Measurements from ENCODE around the gene SETD4.

SETD4 gene

DNA sequence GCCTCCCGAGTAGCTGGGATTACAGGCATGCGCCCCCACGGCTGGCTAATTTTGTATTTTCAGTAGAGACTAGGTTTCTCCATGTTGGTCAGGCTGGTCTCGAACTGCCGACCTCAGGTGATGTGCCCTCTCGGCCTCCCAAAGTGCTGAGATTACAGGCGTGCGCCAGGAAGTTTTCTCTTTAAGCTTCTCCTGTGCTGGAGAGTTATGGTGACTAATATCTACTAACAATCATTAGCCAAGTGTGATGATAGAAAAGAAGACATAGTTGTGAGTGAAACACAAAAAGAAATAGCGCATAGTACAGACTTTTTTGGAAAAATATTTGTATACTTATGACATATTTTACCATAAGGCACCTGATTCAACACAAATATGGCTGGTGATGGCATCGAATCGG is 56.5 kb downstream of the SETD4 start:
- FAIRE-seq, result no peak

DNA sequence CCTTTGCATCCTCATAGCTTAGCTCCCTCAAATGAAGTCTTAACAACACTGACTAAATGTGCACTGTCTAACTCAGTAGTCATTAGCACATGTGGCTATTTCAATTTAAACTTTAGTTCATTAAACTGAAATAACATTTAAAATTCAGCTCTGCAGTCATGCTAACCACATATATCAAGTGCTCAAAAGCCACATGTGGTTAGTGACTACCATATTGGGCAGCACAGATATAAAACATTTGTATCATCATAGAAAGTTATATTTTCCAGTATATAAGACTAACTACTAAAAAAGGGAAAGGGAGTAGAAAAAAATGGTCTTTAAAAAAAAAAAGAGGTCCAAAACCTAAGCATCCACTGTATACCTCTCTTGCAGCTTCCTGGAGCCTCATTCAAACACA is 64.1 kb downstream of the SETD4 start:
- no peak for FAIRE-seq

DNA sequence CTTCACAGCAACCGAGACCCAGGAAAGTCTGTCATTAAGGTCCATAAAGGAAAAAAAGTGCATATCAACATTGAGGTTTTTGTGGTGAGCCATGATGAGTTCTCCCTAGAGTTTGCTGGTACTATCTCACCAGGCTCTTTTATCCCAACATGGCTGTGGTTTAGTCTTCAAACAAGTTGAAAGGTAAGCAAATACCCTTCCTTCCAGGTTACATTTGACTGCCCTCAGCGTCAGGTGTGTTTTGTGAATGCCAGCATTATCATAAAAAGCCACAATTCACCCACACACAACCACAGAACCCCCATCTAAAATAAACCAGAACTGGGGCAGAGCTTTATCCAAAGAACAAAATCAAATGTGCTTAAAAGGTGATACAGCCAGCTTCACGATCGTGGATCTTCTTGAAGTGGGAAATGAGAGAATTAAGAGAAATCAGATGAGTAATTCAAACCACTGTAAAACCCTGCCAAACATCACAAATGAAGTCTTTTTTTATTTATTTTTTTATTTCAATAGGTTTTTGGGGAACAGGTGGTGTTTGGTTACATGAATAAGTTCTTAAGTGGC is 64.7 kb downstream of the SETD4 start:
- no peak for FAIRE-seq

DNA sequence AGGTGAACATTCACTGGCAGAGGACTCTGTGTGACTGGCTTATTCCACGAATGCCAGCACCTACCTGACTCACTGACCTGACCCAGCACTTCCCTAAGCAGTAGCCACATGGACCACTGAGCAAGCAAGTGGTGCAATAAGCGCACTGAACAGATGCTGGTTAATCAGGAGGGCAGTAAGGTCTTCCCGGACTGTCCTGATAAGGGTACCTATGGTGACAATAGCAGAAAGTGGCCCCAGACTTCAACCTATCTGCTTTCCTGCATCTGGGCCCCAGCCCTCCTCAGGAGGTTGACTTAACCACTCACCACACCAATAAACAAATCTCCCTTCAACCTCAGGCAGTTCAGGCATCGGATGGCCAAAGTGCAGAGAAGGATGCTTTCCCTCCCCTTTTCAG is 65.7 kb downstream of the SETD4 start:
- no peak for FAIRE-seq

DNA sequence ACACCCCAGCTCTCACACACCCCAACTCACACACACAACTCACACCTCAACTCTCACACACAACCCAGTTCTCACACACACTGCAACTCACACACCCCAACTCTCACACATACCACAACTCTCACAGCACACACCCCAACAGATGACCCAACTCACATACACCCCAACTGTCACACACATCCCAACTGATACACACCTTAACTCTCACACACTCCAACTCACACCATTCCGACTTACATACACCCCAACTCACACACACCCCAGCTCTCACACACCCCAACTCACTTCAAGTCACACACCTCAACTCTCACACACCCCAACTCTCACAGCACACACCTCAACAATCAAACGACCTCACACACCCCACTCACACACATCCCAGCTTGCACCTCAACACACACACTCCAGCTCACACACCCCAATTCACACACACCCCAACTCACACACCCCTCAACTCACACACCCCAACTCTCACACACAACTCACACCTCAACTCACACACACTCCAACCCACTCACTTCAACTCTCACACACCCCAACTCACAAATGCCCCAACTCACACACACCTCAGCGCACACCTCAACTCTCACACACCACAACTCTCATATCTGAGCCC is 66.3 kb downstream of the SETD4 start:
- FAIRE-seq, result no peak

DNA sequence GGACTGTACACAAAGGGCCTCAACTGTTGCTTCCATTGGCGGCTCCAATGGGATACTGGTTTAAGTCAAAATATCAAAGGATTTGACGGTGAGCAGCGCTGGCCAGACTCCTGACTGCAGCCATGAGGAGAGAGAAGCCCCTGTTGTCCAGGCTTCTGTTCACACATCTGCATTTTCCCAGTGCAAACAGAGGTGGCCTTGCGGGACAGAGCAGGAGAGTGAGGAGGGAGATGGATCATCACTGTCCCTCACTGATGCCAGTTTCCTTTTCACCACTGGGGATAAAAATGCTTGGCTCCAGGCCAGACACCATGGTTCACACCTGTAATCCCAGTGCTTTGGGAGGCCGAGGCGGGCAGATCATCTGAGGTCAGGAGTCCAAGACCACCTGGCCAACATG is 69.2 kb downstream of the SETD4 start:
- FAIRE-seq, result no peak

DNA sequence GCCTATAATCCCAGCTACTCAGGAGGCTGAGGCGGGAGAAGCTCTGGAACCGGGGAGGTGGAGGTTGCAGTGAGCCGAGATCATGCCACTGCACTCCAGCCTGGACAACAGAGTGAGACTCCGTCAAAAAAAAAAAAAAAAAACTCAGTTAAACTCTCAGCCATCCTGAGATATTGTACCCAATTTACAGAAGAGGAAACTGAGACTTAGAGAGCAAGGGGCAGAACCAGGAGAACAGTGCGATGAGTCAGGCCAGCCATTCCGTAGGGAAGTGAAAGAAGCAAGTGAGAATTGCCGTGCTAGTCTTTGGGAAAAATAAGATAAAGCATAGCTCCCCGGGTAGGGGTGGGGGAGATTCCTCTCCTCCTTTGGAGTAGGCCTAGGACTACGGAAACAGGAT is 69.7 kb downstream of the SETD4 start:
- FAIRE-seq, result no peak

DNA sequence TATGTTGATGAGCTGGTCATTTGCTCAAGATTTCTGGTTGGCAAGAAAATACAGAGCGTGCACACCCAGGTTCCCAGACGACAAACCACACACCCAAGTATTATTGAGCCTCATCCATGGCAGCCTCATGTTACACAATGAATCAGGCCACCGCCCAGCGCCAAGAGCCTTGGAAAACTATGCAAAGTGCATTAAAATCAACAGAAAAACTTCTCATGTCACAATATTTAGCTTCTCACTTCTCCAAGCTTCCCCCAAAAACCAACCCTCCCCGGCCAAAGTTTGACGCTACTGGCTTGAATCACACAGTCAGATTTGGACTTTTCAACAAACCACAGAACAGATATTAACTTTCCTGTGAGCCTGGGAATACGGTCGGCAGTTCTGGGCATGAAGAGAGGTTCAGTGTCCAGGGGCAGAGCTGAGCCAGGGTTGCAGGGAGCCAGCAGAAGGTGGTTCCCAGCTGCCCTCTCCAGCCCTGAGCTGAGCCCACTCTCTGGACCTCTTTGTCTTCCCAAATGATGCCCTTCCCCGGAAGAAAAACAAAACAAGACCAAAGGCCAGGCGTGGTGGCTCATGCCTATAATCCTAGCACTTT is 71.1 kb downstream of the SETD4 start:
- no peak for FAIRE-seq

DNA sequence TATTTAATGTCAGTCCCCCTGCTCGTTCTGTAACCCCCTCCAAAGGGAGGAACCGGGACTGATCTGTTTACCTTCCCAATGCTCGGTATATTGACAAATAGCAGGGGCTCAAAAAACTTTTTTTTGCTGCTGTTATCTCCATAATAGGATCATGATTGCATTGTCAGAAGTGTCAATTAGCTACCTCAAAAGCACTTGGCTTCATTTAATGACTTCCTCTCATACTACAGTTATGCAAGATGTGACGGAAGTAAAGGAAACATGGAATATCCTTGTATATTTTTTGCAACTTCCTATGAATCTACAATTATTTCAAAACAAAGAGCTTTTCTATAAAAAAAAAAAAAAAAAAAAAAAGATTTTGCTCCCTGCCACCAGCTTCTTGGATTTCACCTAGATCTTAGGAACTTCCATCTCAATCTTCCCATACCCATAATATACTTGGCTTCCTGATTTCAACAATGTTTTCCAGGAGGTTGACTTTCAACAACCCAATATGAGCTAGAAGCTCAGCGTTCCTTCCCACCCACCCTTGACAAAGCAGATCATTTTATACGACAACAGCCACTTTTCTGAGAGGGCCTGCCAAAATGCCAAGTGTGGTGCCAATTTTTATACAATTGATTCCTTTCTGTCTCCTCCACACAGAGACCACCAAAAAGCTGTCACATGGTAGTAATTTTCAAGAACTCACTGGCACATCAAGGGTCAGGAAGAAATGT is 71.7 kb downstream of the SETD4 start:
- no peak for FAIRE-seq

DNA sequence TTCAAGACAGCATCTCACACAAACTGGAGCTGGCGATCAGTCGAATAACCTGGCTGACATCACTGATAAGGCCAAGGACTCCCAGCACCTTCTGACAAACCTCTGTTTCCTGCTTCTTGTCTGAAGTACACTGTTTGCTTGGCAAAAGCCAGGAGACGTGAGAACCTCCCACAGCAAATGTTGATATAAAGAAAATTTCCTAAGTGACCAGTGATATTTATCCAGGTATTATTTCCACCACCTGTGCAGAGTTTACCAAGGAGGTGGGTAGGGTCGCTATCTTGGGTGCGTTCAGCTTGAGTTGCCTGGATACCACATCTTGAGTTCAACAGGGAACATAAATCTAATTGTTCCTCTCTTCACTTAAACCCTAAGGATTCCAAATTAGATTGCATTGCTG is 72.9 kb downstream of the SETD4 start:
- FAIRE-seq, result no peak

DNA sequence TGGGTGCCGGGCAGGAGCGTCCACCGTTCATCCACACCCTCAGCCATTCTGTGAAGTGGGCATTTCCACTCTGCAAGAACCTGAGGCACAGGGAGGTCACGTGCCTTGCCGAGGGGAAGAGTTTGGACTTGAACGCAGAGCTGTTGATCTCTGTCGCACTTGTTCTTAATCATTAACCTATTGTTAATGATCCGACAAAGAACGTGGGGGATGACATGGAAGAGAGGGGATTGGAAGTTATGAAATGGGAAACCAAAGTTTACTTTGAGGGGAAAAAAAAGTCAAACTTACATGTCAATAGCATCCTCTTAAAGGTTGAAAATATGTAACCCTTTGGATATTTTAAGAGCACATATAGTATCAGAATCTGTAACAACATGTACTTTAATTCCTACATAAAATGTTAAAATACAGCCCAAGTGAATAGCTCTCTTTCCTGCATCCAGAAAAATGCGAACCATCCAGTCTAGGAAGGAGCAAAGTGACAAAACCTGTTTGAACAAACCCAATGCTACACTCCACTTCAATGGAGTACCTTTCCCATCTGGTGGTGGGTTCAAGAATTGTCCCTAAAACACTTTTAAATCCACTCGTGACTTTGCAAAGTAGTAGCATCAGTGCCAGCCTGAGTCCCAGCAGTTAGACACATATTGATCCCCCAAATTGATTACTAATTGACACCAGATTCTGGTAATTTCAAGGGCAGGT is 75.5 kb downstream of the SETD4 start:
- FAIRE-seq, result no peak

All from TTC549 (cell line).